HepG2 (cell line): Measurements from ENCODE around the gene DST.

ENCODE experiments used
- CEBPB ChIP-seq: IDR thresholded peaks from 2 replicates; pipeline ENCODE4 v1.6.1; 2011; ENCODE audit warnings: low read depth, low read length, improper control_type of control experiment, borderline replicate concordance
- CREB3 ChIP-seq: sonication (generic); formaldehyde crosslinking; IDR thresholded peaks from 2 replicates; pipeline ENCODE4 v1.5.0; 2020; ENCODE audit warnings: missing genetic modification reagents
- EZH2 ChIP-seq: conservative IDR thresholded peaks from 2 replicates; pipeline ENCODE4 v1.6.1; 2012; ENCODE audit warnings: mild to moderate bottlenecking, low read depth, low read length, moderate library complexity
- GABPA ChIP-seq, 2 experiments: IDR thresholded peaks; 2 replicates each; pipeline ENCODE4 v1.6.1; 2011 to 2016; ENCODE audit warnings: low read depth in 2 of 2, low read length in 1 of 2, missing biosample characterization in 1 of 2, missing genetic modification characterization in 1 of 2
- KDM5A ChIP-seq: fragments of 200-600 bp; sonication (generic); IDR thresholded peaks from 2 replicates; pipeline ENCODE4 v1.7.0; 2018; ENCODE audit warnings: antibody characterized with exemption, mild to moderate bottlenecking, low read length, borderline replicate concordance
- PHB2 ChIP-seq: fragments of 450-650 bp; IDR thresholded peaks from 2 replicates; pipeline ENCODE4 v1.6.1; 2018; ENCODE audit not compliant: partially characterized antibody
- PPARG ChIP-seq: conservative IDR thresholded peaks from 2 replicates; pipeline ENCODE4 v1.6.1; 2016; ENCODE audit warnings: missing biosample characterization, missing genetic modification reagents
- ZNF335 ChIP-seq: sonication (generic); formaldehyde crosslinking; IDR thresholded peaks from 2 replicates; pipeline ENCODE4 v1.4.0; 2020; ENCODE audit warnings: missing genetic modification reagents
- ZNF510 ChIP-seq: sonication (generic); formaldehyde crosslinking; IDR thresholded peaks from 2 replicates; pipeline ENCODE4 v1.4.0; 2020; ENCODE audit warnings: low read depth, mild to moderate bottlenecking, missing genetic modification reagents
- ZSCAN5A ChIP-seq: sonication (generic); formaldehyde crosslinking; IDR thresholded peaks from 2 replicates; pipeline ENCODE4 v1.8.0; 2022; ENCODE audit warnings: mild to moderate bottlenecking, missing genetic modification reagents, borderline replicate concordance
- TF ChIP-seq, protein P1 (sequence below): sonication (generic); formaldehyde crosslinking; IDR thresholded peaks from 2 replicates; pipeline ENCODE4 v1.5.0; 2020; ENCODE audit warnings: mild to moderate bottlenecking, missing genetic modification reagents, moderate library complexity

GRCh38 chr6:56574292-56574691 lies 68.4 kb downstream of the DST start:
- TF ChIP-seq CREB3 (CRISPR knock-in tag): no peak
- TF ChIP-seq ZSCAN5A (CRISPR knock-in tag): no peak
- TF ChIP-seq CEBPB: no peak
- TF ChIP-seq, protein P1, sequence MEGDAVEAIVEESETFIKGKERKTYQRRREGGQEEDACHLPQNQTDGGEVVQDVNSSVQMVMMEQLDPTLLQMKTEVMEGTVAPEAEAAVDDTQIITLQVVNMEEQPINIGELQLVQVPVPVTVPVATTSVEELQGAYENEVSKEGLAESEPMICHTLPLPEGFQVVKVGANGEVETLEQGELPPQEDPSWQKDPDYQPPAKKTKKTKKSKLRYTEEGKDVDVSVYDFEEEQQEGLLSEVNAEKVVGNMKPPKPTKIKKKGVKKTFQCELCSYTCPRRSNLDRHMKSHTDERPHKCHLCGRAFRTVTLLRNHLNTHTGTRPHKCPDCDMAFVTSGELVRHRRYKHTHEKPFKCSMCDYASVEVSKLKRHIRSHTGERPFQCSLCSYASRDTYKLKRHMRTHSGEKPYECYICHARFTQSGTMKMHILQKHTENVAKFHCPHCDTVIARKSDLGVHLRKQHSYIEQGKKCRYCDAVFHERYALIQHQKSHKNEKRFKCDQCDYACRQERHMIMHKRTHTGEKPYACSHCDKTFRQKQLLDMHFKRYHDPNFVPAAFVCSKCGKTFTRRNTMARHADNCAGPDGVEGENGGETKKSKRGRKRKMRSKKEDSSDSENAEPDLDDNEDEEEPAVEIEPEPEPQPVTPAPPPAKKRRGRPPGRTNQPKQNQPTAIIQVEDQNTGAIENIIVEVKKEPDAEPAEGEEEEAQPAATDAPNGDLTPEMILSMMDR (CRISPR knock-in tag): no peak
- no peak for TF ChIP-seq EZH2
- no peak for TF ChIP-seq ZNF510 (CRISPR knock-in tag)
- TF ChIP-seq ZNF335 (CRISPR knock-in tag): no peak
- no peak for TF ChIP-seq GABPA (IDR thresholded peaks at IDR 0.05; ENCODE audit: low read depth, low read length)
- TF ChIP-seq GABPA (CRISPR knock-in tag; IDR thresholded peaks at IDR 0.05; ENCODE audit: low read depth): no peak
- no peak for TF ChIP-seq PPARG (CRISPR knock-in tag)
- TF ChIP-seq KDM5A: no peak
- TF ChIP-seq PHB2: no peak
